Measurements from ENCODE around the gene SMURF1.

GRCh38 chr7:99046722-99047121 lies 97.2 kb downstream of the SMURF1 start:
- no peak for TF ChIP-seq POLR2AphosphoS5 (IDR thresholded peaks at IDR 0.05)
- TF ChIP-seq EZH2 (IDR thresholded peaks at IDR 0.05; ENCODE audit: borderline replicate concordance, insufficient read depth, low read length, poor library complexity, severe bottlenecking): no peak
- TF ChIP-seq CTCF (IDR thresholded peaks at IDR 0.05; ENCODE audit: poor library complexity, severe bottlenecking): no peak
- TF ChIP-seq SMC3 (conservative IDR thresholded peaks at IDR 0.05; ENCODE audit: poor library complexity): no peak
- TF ChIP-seq RAD21 (conservative IDR thresholded peaks at IDR 0.05): no peak
- TF ChIP-seq TAF1 (IDR thresholded peaks at IDR 0.05; ENCODE audit: low read depth): no peak
- no peak for TF ChIP-seq EP300 (conservative IDR thresholded peaks at IDR 0.05; ENCODE audit: poor library complexity, severe bottlenecking)
- no peak for TF ChIP-seq REST (IDR thresholded peaks at IDR 0.05; ENCODE audit: borderline replicate concordance)
- no peak for TF ChIP-seq MXI1 (conservative IDR thresholded peaks at IDR 0.05; ENCODE audit: poor library complexity, severe bottlenecking)
